Measurements from ENCODE around the gene SCTR.

DNA sequence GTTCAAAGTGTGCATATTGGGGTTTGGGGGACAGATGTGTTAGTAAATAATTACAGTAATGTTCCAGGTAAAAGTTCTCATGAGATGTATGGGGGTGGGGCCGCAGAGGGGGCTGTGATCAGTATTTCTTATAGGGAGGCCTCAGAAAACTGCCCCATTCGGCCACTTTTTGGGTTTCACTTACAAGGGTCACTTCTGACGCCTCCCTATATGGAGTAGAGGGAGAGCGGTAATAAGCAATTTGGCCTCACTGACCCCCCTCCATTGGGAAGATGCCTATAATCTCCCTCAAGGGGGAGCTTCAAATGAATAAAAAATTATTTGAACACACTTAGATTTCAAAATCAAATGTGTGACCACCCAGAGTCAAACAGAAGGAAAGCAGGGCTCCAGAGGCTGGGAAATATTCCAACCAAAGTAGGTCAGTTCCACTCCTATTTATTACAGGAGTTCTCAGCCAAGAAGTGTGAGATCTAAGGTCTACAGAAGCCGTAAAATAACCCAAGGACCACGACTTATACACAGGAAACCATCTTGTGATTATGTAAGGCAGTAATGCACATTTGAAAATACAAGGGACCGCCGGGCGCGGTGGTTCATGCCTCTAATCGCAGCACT lies 2.7 kb downstream of the SCTR start:
- TF ChIP-seq, protein P1, sequence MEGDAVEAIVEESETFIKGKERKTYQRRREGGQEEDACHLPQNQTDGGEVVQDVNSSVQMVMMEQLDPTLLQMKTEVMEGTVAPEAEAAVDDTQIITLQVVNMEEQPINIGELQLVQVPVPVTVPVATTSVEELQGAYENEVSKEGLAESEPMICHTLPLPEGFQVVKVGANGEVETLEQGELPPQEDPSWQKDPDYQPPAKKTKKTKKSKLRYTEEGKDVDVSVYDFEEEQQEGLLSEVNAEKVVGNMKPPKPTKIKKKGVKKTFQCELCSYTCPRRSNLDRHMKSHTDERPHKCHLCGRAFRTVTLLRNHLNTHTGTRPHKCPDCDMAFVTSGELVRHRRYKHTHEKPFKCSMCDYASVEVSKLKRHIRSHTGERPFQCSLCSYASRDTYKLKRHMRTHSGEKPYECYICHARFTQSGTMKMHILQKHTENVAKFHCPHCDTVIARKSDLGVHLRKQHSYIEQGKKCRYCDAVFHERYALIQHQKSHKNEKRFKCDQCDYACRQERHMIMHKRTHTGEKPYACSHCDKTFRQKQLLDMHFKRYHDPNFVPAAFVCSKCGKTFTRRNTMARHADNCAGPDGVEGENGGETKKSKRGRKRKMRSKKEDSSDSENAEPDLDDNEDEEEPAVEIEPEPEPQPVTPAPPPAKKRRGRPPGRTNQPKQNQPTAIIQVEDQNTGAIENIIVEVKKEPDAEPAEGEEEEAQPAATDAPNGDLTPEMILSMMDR (IDR thresholded peaks at IDR 0.05): no peak
- TF ChIP-seq POLR2A (IDR thresholded peaks at IDR 0.05): no peak

Data from heart left ventricle (tissue), 13 donors.